Stomach (tissue), 9 donors: Measurements from ENCODE around the gene TCFL5. TPM values are rescaled to one million over a fixed set of nuclear protein-coding genes. Genes with fewer than 3 reads are reported as not detected.

Experiments
- DNase-seq, 2 donors: peaks; one replicate each; pipeline versions ENCODE4 v3.0.0 to v3.0.0-alpha.2; 2013 to 2019
- H3K27ac ChIP-seq, 5 donors: fragments of 200-600 bp in 4 of 5; sonication (generic) in 4 of 5; one replicate each; pipeline ENCODE4 v1.5.1; 2013 to 2019; ENCODE audit warnings: mild to moderate bottlenecking in 1 of 5, moderate library complexity in 1 of 5
- H3K27me3 ChIP-seq, 3 donors: fragments of 200-600 bp; sonication (generic); one replicate each; pipeline ENCODE4 v1.5.1; 2017 to 2019; ENCODE audit warnings: mixed run types in 1 of 3
- H3K36me3 ChIP-seq, 4 donors: fragments of 200-600 bp; sonication (generic); 1 replicate in 3 of 4; 2 replicates in 1 of 4; pipeline ENCODE4 v1.5.1; 2016 to 2019
- H3K4me1 ChIP-seq, 4 donors: fragments of 200-600 bp; sonication (generic); one replicate each; pipeline ENCODE4 v1.5.1; 2016 to 2019
- H3K4me3 ChIP-seq, 4 donors: fragments of 200-600 bp; sonication (generic) in 3 of 4; one replicate each; pipeline ENCODE4 v1.5.1; 2016 to 2019; ENCODE audit warnings: mild to moderate bottlenecking in 1 of 4
- H3K9me3 ChIP-seq, 4 donors: fragments of 200-600 bp; sonication (generic); one replicate each; pipeline ENCODE4 v1.5.1; 2016 to 2019
- CTCF ChIP-seq, 7 experiments: fragments of 450-650 bp in 4 of 7; fragments of 200-600 bp in 3 of 7; sonication (generic) in 3 of 7; IDR thresholded peaks; one replicate each; pipeline ENCODE4 v1.5.1; 2016 to 2019; ENCODE audit warnings: antibody characterized with exemption in 7 of 7, control low read depth in 2 of 7, mild to moderate bottlenecking in 1 of 7
- EP300 ChIP-seq: sonication (generic); formaldehyde crosslinking; IDR thresholded peaks from one replicate; pipeline ENCODE4 v1.6.1; 2017; ENCODE audit warnings: antibody characterized with exemption
- POLR2A ChIP-seq, 4 donors: fragments of 450-650 bp; IDR thresholded peaks; one replicate each; pipeline ENCODE4 v1.6.1; 2016; ENCODE audit warnings: antibody characterized with exemption in 4 of 4, control low read depth in 2 of 4, mild to moderate bottlenecking in 1 of 4, moderate library complexity in 1 of 4
- POLR2AphosphoS5 ChIP-seq, 3 donors: sonication (generic); formaldehyde crosslinking; IDR thresholded peaks; one replicate each; pipeline ENCODE4 v1.6.1; 2016; ENCODE audit warnings: antibody characterized with exemption in 3 of 3
- WGBS, 5 donors: extraction: QIAGEN DNeasy Blood & Tissue Kit in 3 of 5; methylation state at CpG; one replicate each; pipeline versions ENCODE4 v1.1.5 to v1.1.7; 2013 to 2018; 5-methylcytosine and 5-hydroxymethylcytosine counted together
- intact Hi-C: fragments of 100-400 bp; cut with DNase I; formaldehyde crosslinking; loops from one replicate; pipeline ENCODE4 v1.15.1; 2023; ENCODE audit warnings: low total_unique reads
- polyA plus RNA-seq, 3 donors: library from polyadenylated mRNA; stranded (reverse); fragments of 200-250 nt; gene quantifications; one replicate each; pipeline ENCODE4 v1.2.3, GENCODE V29; 2013
- total RNA-seq, 5 donors: library from RNA; depleted of rRNA; stranded (reverse); fragments of >200 nt; gene quantifications; one replicate each; pipeline versions ENCODE4 v1.1.0 to v1.2.3, GENCODE V29; 2014 to 2016
- donor health status: healthy with polysubstance abuse.
- donor health status: Bipolar disorder and iron deficiency.
- donor health status: healthy.

TCFL5 gene
- total and polyA plus RNA-seq, 8 donors = 3.0 to 29.5 (median 5.7) TPM

- DNase-seq = peak in 1 of 2 donors; percentile 69
- TF ChIP-seq CTCF (IDR thresholded peaks at IDR 0.05) = no peak
- no peak for TF ChIP-seq POLR2A (IDR thresholded peaks at IDR 0.05)
- no peak for TF ChIP-seq EP300
- TF ChIP-seq POLR2AphosphoS5 (IDR thresholded peaks at IDR 0.05) = no peak
- Histone ChIP-seq H3K36me3 (peaks cover 43 to 62% (median 60%) of the 10 kb centered on the region in 4 donors), H3K27ac (peak overlapping the region in 4 of 5 donors; percentile 50 to 79 (median 67)), H3K9me3 (no peaks in the 10 kb centered on the region), H3K4me1 (peaks cover 26 to 38% (median 36%) of the 10 kb centered on the region in 4 donors), H3K27me3 (no peaks in the 10 kb centered on the region), H3K4me3 (no peak overlapping the region)
- intact Hi-C loops = loop anchor here (10.0 kb wide), 1 partner anchor 105 kb away; the partner anchor contains the start of gene BHLHE23
- WGBS, 5 donors = 0 to 11% (median 6%) methylated on average over 6 of the region's 6 CpGs
These were observed 38.0 kb upstream of the TCFL5 start for GRCh38 chr20:62899633-62900051.

GRCh38 chr20:62898970-62899632 is 37.5 kb upstream of the TCFL5 start:
- Histone ChIP-seq H3K27ac (peak overlapping the region in 4 of 5 donors; percentile 50 to 79 (median 60)), H3K36me3 (peaks cover 43 to 62% (median 60%) of the 10 kb centered on the region in 4 donors), H3K4me1 (peaks cover 26 to 38% (median 36%) of the 10 kb centered on the region in 4 donors), H3K27me3 (no peaks in the 10 kb centered on the region), H3K4me3 (no peak overlapping the region), H3K9me3 (no peaks in the 10 kb centered on the region)
- no peak for TF ChIP-seq EP300
- no peak for DNase-seq
- WGBS, 5 donors = 17 to 29% (median 24%) methylated on average over 15 to 16 of the region's 16 CpGs
- intact Hi-C loops = no loop called here

GRCh38 chr20:62898093-62898964 is 36.7 kb upstream of the TCFL5 start:
- H3K4me1 ChIP-seq = peaks cover 26 to 38% (median 36%) of the 10 kb centered on the region in 4 donors
- H3K9me3 ChIP-seq = no peaks in the 10 kb centered on the region
- TF ChIP-seq POLR2A (IDR thresholded peaks at IDR 0.05) (no peak), CTCF (IDR thresholded peaks at IDR 0.05) (no peak), POLR2AphosphoS5 (IDR thresholded peaks at IDR 0.05) (no peak), EP300 (no peak)
- peaks cover 43 to 62% (median 60%) of the 10 kb centered on the region in 4 donors for H3K36me3 ChIP-seq
- no peaks in the 10 kb centered on the region for H3K27me3 ChIP-seq
- peak in 1 of 2 donors; percentile 68 for DNase-seq
- peak overlapping the region; percentile 56 to 79 (median 61) for H3K27ac ChIP-seq
- WGBS, 5 donors = 54 to 68% (median 61%) methylated on average over 16 of the region's 16 CpGs
- H3K4me3 ChIP-seq = no peak overlapping the region
- intact Hi-C loops = no loop called here

GRCh38 chr20:62897666-62898065 is 36.0 kb upstream of the TCFL5 start:
- DNase-seq = no peak

More at GRCh38 chr20:62897666-62898065, 36.0 kb upstream of the TCFL5 start:
- Histone ChIP-seq H3K4me3 (no peak overlapping the region), H3K27ac (peak overlapping the region in 2 of 5 donors; percentile 56 to 65), H3K27me3 (no peaks in the 10 kb centered on the region), H3K9me3 (no peaks in the 10 kb centered on the region), H3K4me1 (peaks cover 26 to 38% (median 36%) of the 10 kb centered on the region in 4 donors), H3K36me3 (peaks cover 43 to 62% (median 60%) of the 10 kb centered on the region in 4 donors)
- no peak for TF ChIP-seq CTCF (IDR thresholded peaks at IDR 0.05)
- no peak for TF ChIP-seq EP300
- intact Hi-C loops = no loop called here
- WGBS, 5 donors = 74 to 79% (median 77%) methylated on average over 11 of the region's 11 CpGs
